ENCODE measurements around the gene CHRNE. TPM values are rescaled to one million over a fixed set of nuclear protein-coding genes. Genes with fewer than 3 reads are reported as not detected.

CHRNE gene
- polyA plus RNA-seq, 1 donor from 2014 or later: 0.25 TPM

DNA sequence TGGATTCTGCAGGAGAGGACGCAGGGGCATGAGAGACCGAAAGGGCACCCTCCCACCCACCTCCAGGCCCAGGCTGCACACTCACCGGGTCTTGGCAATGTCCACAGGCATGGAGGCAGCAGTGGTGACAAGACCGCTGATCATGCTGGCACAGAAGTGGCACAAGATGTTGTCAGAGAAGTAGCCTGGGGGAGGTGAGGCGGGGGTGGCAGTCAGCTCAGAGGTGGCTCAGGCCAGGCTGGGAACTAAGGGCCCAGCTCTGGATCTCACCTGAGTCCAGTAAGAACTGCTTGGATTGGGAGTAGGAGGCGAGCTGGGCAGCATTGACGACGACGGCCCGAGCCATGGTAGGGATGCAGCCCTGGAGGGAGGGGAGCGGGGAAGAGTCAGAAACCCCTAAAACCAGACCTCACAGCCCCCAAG lies 35.2 kb upstream of the CHRNE start:
- Histone ChIP-seq H2AFZ (ENCODE audit: low read depth, low read length) (no peak overlapping the region), H3F3A (ENCODE audit: insufficient read depth, low read length, poor library complexity, severe bottlenecking) (no peaks in the 10 kb centered on the region), H3K36me3 (ENCODE audit: insufficient read depth, low read length) (no peaks in the 10 kb centered on the region), H3K4me2 (ENCODE audit: low read length) (no peak overlapping the region), H3K27ac (ENCODE audit: low read length) (no peak overlapping the region), H3K9ac (ENCODE audit: low read length) (peak overlapping the region; percentile 92), H4K20me1 (ENCODE audit: insufficient read depth) (no peaks in the 10 kb centered on the region), H3K9me3 (ENCODE audit: low read length) (no peaks in the 10 kb centered on the region), H3K79me2 (replicated peaks; ENCODE audit: insufficient read depth, low read length) (peaks cover 20% of the 10 kb centered on the region), H3K27me3 (ENCODE audit: insufficient read depth, low read depth, low read length) (no peaks in the 10 kb centered on the region), H3K4me3 (ENCODE audit: low read length) (peak overlapping the region; percentile 83), H3K9me2 (ENCODE audit: insufficient read depth, low read length) (no peaks in the 10 kb centered on the region)
- no peak for TF ChIP-seq TAF1 (IDR thresholded peaks at IDR 0.05; ENCODE audit: low read depth)
- no peak for TF ChIP-seq POLR2AphosphoS5 (IDR thresholded peaks at IDR 0.05)
- TF ChIP-seq MXI1 (conservative IDR thresholded peaks at IDR 0.05; ENCODE audit: poor library complexity, severe bottlenecking): no peak
- TF ChIP-seq RAD21 (conservative IDR thresholded peaks at IDR 0.05): no peak
- TF ChIP-seq EP300 (conservative IDR thresholded peaks at IDR 0.05; ENCODE audit: poor library complexity, severe bottlenecking): no peak
- TF ChIP-seq EZH2 (IDR thresholded peaks at IDR 0.05; ENCODE audit: borderline replicate concordance, insufficient read depth, low read length, poor library complexity, severe bottlenecking): no peak
- TF ChIP-seq, protein P1, sequence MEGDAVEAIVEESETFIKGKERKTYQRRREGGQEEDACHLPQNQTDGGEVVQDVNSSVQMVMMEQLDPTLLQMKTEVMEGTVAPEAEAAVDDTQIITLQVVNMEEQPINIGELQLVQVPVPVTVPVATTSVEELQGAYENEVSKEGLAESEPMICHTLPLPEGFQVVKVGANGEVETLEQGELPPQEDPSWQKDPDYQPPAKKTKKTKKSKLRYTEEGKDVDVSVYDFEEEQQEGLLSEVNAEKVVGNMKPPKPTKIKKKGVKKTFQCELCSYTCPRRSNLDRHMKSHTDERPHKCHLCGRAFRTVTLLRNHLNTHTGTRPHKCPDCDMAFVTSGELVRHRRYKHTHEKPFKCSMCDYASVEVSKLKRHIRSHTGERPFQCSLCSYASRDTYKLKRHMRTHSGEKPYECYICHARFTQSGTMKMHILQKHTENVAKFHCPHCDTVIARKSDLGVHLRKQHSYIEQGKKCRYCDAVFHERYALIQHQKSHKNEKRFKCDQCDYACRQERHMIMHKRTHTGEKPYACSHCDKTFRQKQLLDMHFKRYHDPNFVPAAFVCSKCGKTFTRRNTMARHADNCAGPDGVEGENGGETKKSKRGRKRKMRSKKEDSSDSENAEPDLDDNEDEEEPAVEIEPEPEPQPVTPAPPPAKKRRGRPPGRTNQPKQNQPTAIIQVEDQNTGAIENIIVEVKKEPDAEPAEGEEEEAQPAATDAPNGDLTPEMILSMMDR (IDR thresholded peaks at IDR 0.05; ENCODE audit: poor library complexity, severe bottlenecking): no peak

DNA sequence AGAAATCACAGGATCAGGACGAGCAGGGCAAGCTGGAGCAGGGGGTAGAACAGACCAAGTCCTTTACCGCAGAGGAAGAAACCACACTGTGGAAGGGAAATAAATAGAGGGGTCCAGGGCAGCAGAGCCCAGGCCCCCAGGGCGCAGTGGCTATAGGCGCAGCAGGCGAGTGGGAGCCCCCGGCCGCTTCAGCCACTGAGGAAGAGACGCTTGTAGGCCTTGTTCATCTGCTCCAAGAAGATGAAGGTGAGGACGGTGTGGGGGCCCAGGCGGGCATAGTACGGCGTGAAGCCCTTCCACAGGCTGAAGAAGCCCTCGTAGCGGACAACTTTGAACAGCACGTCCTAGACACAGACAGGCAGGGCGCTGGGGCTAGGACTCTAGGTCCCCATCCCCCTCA lies 34.7 kb upstream of the CHRNE start:
- H4K20me1 ChIP-seq (ENCODE audit: insufficient read depth): no peaks in the 10 kb centered on the region
- no peak overlapping the region for H3K9ac ChIP-seq (ENCODE audit: low read length)
- H3K27me3 ChIP-seq (ENCODE audit: insufficient read depth, low read depth, low read length): no peaks in the 10 kb centered on the region
- no peak overlapping the region for H3K4me3 ChIP-seq (ENCODE audit: low read length)
- peaks cover 20% of the 10 kb centered on the region for H3K79me2 ChIP-seq (replicated peaks; ENCODE audit: insufficient read depth, low read length)
- TF ChIP-seq, protein P1 (IDR thresholded peaks at IDR 0.05; ENCODE audit: poor library complexity, severe bottlenecking): no peak
- TF ChIP-seq MXI1 (conservative IDR thresholded peaks at IDR 0.05; ENCODE audit: poor library complexity, severe bottlenecking) (no peak), TAF1 (IDR thresholded peaks at IDR 0.05; ENCODE audit: low read depth) (no peak), SMC3 (conservative IDR thresholded peaks at IDR 0.05; ENCODE audit: poor library complexity) (no peak), EZH2 (IDR thresholded peaks at IDR 0.05; ENCODE audit: borderline replicate concordance, insufficient read depth, low read length, poor library complexity, severe bottlenecking) (no peak), RAD21 (conservative IDR thresholded peaks at IDR 0.05) (no peak), EP300 (conservative IDR thresholded peaks at IDR 0.05; ENCODE audit: poor library complexity, severe bottlenecking) (no peak), POLR2AphosphoS5 (IDR thresholded peaks at IDR 0.05) (no peak)
- TF ChIP-seq, protein P2, sequence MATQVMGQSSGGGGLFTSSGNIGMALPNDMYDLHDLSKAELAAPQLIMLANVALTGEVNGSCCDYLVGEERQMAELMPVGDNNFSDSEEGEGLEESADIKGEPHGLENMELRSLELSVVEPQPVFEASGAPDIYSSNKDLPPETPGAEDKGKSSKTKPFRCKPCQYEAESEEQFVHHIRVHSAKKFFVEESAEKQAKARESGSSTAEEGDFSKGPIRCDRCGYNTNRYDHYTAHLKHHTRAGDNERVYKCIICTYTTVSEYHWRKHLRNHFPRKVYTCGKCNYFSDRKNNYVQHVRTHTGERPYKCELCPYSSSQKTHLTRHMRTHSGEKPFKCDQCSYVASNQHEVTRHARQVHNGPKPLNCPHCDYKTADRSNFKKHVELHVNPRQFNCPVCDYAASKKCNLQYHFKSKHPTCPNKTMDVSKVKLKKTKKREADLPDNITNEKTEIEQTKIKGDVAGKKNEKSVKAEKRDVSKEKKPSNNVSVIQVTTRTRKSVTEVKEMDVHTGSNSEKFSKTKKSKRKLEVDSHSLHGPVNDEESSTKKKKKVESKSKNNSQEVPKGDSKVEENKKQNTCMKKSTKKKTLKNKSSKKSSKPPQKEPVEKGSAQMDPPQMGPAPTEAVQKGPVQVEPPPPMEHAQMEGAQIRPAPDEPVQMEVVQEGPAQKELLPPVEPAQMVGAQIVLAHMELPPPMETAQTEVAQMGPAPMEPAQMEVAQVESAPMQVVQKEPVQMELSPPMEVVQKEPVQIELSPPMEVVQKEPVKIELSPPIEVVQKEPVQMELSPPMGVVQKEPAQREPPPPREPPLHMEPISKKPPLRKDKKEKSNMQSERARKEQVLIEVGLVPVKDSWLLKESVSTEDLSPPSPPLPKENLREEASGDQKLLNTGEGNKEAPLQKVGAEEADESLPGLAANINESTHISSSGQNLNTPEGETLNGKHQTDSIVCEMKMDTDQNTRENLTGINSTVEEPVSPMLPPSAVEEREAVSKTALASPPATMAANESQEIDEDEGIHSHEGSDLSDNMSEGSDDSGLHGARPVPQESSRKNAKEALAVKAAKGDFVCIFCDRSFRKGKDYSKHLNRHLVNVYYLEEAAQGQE (IDR thresholded peaks at IDR 0.05; ENCODE audit: borderline replicate concordance): no peak
- H2AFZ ChIP-seq (ENCODE audit: low read depth, low read length): no peak overlapping the region
- H3F3A ChIP-seq (ENCODE audit: insufficient read depth, low read length, poor library complexity, severe bottlenecking): no peaks in the 10 kb centered on the region
- no peak overlapping the region for H3K4me2 ChIP-seq (ENCODE audit: low read length)
- H3K9me2 ChIP-seq (ENCODE audit: insufficient read depth, low read length): no peaks in the 10 kb centered on the region
- no peak overlapping the region for H3K27ac ChIP-seq (ENCODE audit: low read length)
- H3K36me3 ChIP-seq (ENCODE audit: insufficient read depth, low read length): no peaks in the 10 kb centered on the region
- H3K9me3 ChIP-seq (ENCODE audit: low read length): no peaks in the 10 kb centered on the region

Measured in neural cell (in vitro differentiated cells).